GM21447 (cell line): Measurements from ENCODE around the gene SLC1A4.
"Not testable (repeated sequence)": the region's sequence is repeated elsewhere in the genome, so short reads cannot be mapped to it uniquely, and the experiment has no call there.

Experiments
- ATAC-seq: cut with Tn5 transposase; IDR thresholded peaks from one replicate; pipeline ENCODE4 v1.9.1; 2021; ENCODE audit not compliant: unreplicated experiment

The SLC1A4 gene

DNA sequence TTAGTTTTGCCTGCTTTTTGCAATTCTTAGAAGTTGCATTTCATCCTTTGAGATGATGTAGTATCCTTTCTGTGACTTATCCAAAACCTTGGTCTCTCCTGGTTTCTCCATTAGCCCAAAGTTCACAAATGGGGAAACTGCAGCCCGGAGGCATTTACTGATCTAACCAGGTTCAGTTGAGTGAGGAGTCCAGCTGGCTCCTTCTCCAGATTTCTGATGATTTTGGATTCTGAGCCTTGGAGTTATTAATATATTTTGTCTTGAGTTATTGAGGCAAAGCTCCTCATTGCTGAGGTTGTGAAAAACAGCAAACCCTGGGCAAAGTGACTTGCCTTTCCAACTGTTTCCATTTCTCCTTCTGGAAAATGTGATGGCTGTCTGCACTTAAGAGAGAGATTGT, 1.7 kb downstream of the SLC1A4 start:
- no peak for ATAC-seq

DNA sequence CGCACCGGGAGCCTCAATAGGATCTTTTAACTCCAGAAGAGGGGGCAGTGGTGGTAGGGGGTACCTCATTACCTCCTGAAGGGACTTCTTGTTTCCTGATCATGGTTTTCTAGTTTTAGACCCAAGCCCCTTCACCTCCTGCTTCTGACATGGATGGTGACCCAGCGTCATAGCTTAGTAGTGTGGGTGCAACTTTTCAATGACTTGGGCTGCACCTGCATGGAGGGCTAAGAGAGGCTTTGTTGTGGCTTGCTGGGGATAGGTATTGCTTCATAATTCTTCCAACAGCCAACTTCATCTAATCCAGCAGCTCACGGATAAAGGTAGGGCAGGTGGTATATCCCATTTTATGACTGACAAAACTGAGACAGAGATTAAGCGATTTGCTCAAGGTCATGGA, 3.0 kb downstream of the SLC1A4 start:
- ATAC-seq, result no peak

DNA sequence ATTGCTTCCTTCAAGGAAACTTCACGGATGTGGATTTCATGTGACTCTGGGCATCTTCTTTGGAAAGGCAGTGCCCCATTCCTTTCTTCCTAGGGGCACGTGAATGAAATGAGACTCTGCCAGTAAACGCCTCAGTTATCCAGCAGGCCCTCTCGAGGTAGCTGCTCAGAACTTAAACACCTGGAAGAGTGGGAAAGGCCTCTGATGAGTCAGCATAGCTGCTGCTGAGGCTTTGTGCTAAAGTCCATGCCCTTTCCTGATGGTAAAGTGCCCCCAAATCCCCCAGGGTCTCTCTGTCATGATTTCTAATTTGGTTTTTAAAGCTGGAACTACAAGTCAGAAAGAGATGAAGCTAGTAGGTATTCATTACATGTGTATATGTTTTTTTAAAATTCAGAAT, 3.8 kb downstream of the SLC1A4 start:
- no peak for ATAC-seq

DNA sequence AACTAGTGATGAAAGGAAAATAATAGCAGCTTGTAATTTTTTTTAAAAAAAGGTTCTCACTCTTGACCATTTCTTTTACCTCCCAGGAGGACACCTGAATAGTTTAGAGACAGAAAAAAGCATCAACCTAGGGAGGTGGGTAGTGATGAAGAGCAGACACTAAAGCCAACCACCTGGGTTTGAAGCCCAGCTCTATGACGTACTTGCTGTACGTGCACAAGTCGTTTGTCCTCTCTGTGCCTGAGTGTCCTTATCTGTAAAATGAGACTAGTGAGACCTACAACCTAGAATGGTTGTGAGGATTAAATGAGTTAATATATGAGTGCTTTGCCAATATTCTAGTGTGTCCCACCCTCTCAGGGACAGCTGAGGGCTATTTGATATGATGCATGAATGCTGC, 5.8 kb downstream of the SLC1A4 start:
- ATAC-seq, result no peak

DNA sequence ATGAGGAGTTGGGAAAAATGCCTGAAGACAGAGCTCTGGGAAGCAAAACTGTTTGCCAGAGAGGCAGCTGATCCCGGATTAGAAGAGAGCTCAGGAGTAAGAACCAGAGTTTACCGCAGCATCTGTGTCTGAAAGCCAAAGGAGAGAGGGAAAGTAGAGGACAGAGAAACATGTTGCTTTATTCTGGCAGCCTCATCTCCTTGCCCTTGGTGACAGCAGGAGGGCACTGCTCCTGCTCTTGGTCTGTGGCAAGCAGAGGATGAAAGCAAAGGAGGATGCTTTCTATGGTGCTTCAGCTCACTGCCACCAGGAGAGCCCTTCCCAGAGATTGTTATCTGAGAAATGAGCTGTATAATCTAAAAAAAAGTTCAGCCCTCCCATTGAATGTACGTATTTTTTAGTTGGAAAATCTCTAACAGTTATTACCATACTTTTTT, 7.7 kb downstream of the SLC1A4 start:
- ATAC-seq, result no peak

DNA sequence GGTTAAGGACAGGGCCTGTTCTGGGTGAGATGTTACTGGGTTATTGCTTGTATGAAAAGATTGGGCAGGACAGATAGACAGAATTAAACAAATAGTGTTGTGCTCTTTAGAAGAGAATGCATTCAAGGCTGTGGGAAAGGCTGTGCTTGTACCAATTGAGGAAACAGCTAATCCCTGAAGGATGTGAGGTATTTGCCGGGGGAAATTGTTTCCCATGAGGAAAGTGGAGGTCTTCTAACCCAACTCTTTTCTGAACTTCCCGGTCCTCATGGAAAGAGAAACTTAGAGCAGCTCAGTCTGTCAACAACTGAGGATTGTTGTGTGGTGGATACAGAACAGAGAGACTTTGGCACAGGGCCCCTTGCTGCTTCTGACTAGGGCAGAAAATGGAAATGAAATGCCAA, 9.5 kb downstream of the SLC1A4 start:
- no peak for ATAC-seq

DNA sequence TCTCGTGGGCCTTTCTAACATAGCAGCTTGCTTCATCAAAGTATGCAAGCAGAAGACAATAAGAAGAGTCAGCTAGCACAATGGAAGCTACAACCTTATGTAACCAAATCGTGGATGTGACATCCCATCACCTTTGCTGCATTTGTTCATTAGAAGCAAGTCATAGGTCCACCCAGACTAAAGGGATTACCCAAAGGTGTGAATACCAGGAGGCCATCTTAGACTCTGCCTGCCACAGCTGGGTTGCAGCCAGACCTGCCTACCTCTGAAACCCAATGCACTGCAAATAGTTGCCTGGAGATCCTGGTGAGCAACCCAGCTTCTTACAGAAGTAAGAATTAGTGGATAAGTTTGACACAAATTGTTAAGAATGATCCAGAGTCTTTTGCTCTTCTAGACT, 10.6 kb downstream of the SLC1A4 start:
- ATAC-seq, result no peak

DNA sequence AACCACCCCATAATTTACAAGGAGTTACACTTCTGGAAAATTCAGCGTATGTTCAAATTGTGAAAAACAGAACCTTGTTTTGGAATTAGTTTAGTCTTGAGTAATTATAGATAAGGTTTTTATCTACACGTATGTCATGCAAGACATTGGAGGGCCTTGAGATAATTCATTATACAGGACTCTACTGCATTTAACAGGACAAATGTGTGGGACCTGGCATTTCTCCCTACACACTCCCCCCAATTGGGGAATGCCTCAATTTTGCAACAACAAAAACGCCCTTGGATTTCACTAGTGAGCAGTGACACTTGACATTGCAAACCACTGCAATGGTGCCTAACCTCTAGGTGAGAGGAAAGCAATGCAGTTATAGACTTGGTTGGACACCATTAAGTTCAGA, 11.4 kb downstream of the SLC1A4 start:
- no peak for ATAC-seq

DNA sequence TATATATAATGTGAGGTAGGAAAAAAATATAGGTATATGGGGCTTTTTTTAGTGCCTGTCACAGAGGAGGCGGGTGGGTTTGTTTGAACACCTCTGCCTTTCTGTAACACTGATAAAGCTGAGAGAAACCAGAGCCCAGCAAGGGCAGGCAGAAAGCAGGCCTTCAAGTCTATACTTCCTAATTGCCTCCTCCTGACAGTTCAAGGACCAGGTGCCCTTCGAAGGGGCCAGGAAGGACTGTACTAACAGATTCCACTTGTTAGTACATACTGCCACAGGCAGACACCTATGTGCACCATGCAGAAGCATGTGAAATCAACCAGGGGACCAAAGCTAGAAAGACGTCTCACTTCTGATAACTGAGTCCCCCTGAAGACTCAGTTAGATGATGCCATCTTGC, 13.8 kb downstream of the SLC1A4 start:
- no peak for ATAC-seq

DNA sequence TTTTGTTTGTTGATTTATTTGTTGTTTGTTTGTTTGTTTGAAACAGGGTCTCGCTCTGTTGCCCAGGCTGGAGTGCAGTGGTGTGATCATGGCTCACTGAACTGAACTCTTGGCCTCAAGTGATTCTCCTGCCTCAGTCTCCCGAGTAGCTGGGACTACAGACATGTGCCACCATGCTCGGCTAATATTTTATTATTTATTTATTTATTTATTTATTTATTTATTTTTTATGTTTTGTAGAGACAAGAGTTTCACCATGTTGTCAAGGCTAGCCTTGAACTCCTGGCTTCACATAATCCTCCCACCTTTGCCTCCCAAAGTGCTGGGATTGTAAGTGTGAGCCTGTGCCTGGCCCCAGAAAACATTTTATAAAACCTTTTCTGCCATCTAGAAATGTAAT, 15.0 kb downstream of the SLC1A4 start:
- ATAC-seq, result not testable (repeated sequence)

DNA sequence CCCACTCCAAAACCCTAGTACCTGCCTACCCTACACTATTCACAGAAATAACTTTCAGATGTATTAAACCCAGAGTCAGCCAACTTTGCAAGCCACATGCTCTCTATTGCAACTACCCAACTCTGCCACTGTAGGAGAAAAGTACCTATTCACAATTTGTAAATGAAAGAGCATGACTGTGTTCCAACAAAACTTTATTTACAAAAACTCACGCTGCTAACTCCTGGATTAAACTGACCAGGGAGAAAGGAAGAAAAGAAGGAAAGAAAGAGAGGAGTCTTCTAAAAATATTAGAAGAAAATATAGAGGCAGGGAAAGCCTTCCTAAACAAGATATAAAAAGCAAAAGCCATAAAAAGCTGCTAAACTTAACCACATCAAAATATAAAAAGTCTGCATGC, 24.6 kb downstream of the SLC1A4 start:
- ATAC-seq, result no peak

DNA sequence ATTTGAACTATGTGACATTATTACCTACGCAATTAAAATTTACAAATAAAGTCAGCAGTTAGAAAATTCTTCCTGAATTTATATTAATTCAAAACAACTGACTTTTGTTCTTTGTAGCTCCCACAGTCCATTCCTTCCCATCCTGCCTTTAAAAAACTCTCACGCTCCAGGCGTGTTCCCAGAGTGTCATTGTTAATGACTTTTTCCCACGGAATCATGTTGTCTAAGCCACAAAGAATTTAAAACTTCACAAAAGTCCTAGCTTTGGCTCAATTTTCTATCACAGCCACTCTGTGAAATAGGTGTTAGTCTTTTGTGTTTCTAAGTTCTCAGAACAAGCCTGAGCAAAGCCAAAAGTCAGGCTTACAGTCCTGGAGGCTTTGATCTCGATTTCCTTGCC, 26.5 kb downstream of the SLC1A4 start:
- no peak for ATAC-seq

DNA sequence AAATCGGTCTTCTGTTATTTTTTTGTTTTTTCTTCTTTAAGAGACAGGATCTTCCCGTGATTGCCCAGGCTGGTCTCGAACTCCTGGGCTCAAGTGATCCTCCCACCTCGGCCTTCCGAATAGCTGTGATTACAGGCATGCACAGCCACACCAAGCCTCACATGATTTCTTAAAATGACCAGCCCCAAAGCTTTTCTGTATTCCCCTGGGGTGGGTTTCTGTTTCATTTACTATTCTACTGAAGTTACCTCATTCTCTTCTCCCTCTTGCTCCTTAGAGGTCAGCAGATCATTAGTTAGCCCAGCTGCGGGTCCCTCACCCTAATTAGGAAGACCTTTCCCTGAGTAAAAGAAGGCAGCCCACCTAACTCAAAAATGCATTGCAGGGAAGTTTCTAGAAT, 27.6 kb downstream of the SLC1A4 start:
- ATAC-seq, result no peak

DNA sequence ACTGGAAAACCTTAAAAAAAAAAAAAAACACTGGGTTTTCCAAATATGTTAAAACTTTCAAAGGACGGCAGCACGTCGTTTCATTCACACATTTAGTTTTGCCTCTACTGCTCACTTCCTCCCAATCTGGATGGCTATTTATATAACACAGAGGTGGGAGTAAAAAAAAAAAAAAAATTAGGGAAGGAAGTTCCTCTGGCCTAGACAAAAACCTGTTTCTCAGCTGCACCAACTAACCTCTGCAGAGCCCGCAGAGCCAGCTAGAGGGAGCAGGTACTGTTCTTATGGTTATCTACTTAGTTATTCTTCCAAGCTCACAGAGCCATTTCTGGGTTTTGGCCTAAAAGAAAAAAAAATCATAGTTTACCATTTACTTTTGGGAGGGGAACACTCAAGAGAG, 28.1 kb downstream of the SLC1A4 start:
- ATAC-seq, result no peak

DNA sequence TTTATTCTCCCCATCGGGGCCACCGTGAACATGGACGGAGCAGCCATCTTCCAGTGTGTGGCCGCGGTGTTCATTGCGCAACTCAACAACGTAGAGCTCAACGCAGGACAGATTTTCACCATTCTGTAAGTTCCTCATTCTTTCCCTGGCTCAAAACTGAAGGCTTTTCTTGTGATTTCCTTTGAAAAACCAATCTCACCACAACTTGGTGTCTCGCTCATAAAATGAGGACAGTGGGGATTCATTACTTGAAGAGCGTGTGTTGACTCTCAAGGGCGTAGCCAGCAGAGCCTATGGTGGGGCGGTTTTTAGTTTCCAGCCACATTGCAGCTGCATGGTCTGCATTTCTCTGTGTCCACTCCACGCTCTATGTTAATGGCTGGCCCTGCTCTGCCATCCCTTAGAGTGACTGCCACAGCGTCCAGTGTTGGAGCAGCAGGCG, 29.0 kb downstream of the SLC1A4 start:
- ATAC-seq, result no peak

DNA sequence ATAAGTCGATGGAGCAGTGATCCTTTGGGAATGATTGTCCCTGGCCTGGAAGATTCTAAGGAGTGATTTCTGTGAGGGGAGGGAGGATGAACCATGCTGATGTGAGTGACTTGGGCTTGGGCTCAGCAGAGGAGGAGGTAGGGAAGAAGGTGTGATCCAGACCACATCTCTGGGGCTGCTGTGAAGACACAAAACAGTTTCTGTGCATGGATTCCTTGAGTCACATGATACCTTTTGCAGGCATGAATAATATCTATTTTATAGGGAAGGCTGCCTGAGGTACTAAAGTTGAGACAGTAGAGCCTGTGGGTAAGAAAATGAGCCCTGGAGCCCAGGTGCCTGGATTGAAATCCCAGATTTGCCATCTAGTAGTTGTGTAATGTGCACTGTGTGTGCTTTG, 29.8 kb downstream of the SLC1A4 start:
- ATAC-seq, result no peak

DNA sequence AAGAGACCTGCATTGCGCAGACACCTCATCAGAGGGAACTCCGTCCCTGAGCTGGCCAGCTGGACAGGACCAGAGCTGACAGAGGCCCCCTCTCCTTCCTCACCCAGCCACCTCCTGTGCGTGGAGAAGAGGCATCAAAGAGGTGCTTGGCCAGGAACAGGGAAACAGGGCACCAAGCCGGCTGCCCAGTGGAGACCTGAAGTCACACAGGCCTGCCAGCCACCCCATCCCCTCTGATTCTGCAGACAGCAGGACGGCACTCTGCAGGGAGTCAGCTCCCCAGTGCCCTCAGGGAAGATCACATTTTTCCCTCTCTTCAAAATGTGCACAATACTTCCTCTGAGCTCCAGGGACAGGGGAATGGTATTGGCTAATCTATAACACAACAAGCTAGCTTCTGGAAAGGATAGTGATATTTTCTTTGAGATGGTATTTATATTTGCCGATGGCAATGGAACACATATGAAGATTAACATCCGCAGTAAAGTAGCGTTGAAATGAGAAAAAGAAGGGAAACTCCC, 30.5 kb downstream of the SLC1A4 start:
- no peak for ATAC-seq

DNA sequence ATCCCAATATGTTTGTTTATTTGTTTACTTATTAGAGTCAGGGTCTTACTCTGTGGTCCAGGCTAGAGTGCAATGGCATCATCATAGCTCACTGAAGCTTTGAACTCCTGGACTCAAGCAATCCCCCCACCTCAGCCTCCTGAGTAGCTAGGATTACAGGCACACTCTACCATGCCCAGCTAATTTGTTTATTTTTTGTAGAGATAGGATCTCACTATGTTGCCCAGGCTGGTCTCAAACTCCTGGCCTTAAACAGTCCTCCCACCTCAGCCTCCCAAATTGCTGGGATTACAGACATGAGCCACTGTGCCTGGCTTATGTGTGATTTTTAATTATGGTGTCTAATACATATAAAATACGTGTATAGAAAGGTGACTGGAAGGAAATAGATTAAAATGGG, 31.1 kb downstream of the SLC1A4 start:
- ATAC-seq, result not testable (repeated sequence)

DNA sequence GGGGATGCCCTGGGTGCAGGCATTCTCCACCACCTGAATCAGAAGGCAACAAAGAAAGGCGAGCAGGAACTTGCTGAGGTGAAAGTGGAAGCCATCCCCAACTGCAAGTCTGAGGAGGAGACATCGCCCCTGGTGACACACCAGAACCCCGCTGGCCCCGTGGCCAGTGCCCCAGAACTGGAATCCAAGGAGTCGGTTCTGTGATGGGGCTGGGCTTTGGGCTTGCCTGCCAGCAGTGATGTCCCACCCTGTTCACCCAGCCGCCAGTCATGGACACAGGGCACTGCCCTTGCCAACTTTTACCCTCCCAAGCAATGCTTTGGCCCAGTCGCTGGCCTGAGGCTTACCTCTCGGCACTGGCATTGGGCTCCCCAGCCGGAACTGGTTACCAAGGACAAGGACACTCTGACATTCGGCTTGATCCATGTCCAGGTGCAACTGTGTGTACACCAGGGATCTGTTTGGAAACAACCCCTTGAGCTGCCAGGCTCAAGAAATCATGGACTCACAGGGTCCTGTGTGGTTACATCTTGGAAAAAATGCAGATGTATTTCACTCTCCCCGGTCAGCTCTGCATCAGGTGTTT, 31.8 kb downstream of the SLC1A4 start:
- ATAC-seq, result no peak

DNA sequence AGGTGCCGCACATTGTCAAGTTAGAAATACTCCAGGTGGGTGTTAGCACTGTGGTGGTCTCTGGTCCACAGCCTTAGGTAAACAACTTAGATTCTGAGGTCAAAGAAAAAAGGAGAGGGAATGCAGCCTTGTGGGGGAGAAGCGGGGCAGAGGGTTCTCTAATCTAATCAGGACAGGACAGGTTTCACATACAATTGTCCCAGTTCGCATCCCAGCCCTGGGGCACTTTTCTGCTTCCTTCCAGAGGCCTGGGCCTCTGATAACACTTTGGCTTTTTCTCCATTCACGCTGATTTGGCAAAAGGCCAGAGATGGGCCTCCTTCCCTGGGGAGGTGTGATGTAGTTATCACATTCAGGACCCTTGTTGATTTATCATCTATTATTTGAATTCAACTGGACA, 32.5 kb downstream of the SLC1A4 start:
- no peak for ATAC-seq

DNA sequence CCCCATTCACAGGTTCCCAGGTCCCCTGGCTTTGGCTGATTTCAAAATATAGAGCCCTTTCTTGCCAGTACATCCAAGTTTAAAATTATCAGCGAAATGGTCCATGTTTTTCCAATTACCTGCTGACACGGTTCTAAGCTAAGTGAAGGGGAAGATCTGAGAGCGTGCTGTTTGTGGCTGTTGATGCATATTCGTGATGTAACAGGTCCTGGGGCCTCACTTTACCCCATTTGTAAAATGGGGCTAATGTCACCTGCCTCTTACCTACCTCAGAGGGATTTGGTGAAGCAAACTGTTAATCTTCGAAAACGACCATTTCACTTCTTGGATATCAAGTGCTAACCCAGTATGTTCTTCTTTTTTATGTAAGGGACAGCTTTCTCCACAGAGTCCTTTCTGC, 33.0 kb downstream of the SLC1A4 start:
- no peak for ATAC-seq

DNA sequence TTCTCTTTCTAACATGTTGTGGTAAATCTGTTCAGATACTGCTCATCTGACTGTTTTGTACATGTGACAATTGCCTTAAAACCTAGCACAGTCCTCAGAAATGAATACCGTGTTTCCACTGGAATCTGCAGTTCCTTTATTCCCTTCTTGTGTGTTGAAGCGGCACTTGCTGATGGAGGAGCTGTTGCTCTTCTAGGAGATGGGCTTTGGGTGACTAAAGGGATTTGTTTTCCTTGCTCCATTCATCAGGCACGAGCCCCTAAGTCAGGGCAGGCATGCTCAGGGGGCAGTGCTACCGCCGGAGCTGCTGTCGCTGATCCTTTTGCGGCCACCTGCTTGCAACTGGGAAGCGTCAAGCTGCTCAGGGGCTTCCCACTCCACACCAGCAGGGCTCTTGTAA, 34.5 kb downstream of the SLC1A4 start:
- no peak for ATAC-seq

DNA sequence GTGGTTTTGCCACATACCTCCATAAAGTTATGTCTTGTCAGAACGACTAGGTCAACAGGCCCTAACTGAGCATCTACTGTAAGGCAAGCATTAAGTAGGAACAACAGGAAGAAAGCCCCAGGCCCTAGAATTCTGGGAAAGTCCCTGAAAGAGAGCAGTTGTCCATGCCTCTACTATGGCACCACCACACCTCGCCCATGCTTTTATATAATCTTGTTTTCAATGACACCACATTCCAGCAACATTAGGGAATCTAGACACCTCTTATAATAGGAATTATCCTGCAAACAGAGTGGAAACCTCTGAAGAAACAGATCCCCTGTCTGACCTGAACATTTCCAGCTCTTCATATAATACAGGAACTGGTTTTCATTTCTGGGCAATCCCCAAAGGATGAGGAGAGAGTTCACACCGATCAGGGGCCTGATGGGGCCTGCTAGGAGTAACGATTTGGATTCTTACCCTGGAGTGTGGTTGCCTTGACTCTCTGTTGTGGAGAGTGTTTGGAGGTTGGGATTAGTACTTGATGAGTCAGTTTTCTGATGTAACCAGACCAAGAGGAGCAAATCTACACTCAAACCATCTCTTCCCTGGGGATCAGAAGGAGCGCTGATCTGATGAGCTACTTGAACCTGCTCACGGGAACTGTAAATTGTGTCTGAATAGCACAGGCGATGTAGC, 35.1 kb downstream of the SLC1A4 start:
- ATAC-seq, result no peak
